ENCODE measurements around the gene RPS19BP1. TPM values are rescaled to one million over a fixed set of nuclear protein-coding genes. Genes with fewer than 3 reads are reported as not detected.
A peak's percentile ranks its signal among the peaks of the same experiment; 100 is the strongest.
"Not testable (repeated sequence)": the region's sequence is repeated elsewhere in the genome, so short reads cannot be mapped to it uniquely, and the experiment has no call there.

RPS19BP1 gene
- total RNA-seq, 1 donor from 2014 or later = 67.7 TPM

DNA sequence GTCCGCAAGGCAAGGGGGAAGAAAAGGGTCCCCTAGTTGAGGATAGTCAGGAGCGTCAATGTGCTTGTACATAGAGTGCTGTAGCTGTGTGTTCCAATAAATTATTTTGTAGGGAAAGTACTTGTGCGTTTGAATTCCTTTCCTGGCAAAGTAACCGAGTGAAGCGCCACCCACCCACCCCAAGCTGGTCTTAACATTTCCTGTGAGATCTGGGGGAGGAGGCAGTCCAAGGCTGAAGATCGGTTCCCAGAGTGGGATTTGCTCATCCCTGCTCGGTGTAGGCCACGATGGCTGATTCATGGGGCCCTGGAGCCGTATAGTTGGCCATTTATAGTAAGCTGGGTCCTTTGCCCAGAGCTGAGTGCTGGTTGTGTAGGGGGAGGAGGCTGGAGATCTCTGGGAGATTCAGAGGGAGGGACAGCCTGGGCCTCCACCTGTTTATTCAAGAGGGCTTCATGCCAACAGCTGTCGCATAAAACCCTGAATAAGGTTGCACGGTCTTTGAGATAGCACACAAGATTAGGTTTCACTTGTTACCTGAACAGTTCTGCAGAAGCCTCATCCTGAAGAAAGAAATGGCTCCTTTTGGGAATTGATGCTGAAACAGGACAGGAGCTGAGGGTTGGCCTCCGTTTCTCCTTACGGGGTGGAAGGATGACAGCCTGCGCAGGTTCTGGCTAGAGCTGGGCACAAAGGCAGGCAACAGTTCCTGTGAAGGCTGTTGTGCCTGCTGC lies 9.8 kb downstream of the RPS19BP1 start:
- H3K4me1 Mint-ChIP-seq = peaks cover 71% of the 10 kb centered on the region
- ChIA-PET POLR2A (interaction anchor here (0.6 to 3.9 kb wide), 15 partner anchors 9 to 768 kb away, joined by 3 to 19 read pairs (median 4); partner anchors contain the start of genes MIEF1, RPL3 and RPS19BP1), CTCF (interaction anchor here (0.8 to 1.0 kb wide), 2 partner anchors 86 to 514 kb away, joined by 3 read pairs; no protein-coding TSS in a partner anchor)
- intact Hi-C loops (cut with micrococcal nuclease) = no loop called here
- peak overlapping the region; percentile 91 for H3K4me3 Mint-ChIP-seq
- ATAC-seq (ENCODE audit: low read depth) (no peak), DNase-seq (no peak)
- peaks cover 2% of the 10 kb centered on the region for H3K27me3 Mint-ChIP-seq
- TF ChIP-seq, protein P1, sequence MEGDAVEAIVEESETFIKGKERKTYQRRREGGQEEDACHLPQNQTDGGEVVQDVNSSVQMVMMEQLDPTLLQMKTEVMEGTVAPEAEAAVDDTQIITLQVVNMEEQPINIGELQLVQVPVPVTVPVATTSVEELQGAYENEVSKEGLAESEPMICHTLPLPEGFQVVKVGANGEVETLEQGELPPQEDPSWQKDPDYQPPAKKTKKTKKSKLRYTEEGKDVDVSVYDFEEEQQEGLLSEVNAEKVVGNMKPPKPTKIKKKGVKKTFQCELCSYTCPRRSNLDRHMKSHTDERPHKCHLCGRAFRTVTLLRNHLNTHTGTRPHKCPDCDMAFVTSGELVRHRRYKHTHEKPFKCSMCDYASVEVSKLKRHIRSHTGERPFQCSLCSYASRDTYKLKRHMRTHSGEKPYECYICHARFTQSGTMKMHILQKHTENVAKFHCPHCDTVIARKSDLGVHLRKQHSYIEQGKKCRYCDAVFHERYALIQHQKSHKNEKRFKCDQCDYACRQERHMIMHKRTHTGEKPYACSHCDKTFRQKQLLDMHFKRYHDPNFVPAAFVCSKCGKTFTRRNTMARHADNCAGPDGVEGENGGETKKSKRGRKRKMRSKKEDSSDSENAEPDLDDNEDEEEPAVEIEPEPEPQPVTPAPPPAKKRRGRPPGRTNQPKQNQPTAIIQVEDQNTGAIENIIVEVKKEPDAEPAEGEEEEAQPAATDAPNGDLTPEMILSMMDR (IDR thresholded peaks at IDR 0.05) = no peak
- H3K9me3 Mint-ChIP-seq = no peaks in the 10 kb centered on the region
- peak overlapping the region; percentile 98 for H3K27ac Mint-ChIP-seq
- H3K36me3 Mint-ChIP-seq (ENCODE audit: low read depth) = peaks cover 62% of the 10 kb centered on the region

DNA sequence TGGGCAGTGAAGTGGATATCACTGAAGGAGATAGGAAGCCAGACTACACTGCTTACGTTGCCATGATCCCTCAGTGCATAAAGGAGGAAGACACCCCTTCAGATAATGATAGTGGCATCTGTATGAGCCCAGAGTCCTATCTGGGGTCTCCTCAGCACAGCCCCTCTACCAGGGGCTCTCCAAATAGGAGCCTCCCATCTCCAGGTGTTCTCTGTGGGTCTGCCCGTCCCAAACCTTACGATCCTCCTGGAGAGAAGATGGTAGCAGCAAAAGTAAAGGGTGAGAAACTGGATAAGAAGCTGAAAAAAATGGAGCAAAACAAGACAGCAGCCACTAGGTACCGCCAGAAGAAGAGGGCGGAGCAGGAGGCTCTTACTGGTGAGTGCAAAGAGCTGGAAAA lies 10.5 kb downstream of the RPS19BP1 start:
- H3K4me1 Mint-ChIP-seq = peaks cover 65% of the 10 kb centered on the region
- POLR2A ChIA-PET = interaction anchor here (0.7 to 3.9 kb wide), 12 partner anchors 10 to 767 kb away, joined by 3 to 19 read pairs (median 4); partner anchors contain the start of genes MIEF1, RPL3 and RPS19BP1
- peak overlapping the region; percentile 91 for H3K4me3 Mint-ChIP-seq
- DNase-seq; CTCF ChIA-PET; intact Hi-C loops (cut with micrococcal nuclease); H3K9me3 Mint-ChIP-seq; H3K27me3 Mint-ChIP-seq; ATAC-seq (ENCODE audit: low read depth): not testable (repeated sequence)
- peaks cover 61% of the 10 kb centered on the region for H3K36me3 Mint-ChIP-seq (ENCODE audit: low read depth)
- peak overlapping the region; percentile 98 for H3K27ac Mint-ChIP-seq

DNA sequence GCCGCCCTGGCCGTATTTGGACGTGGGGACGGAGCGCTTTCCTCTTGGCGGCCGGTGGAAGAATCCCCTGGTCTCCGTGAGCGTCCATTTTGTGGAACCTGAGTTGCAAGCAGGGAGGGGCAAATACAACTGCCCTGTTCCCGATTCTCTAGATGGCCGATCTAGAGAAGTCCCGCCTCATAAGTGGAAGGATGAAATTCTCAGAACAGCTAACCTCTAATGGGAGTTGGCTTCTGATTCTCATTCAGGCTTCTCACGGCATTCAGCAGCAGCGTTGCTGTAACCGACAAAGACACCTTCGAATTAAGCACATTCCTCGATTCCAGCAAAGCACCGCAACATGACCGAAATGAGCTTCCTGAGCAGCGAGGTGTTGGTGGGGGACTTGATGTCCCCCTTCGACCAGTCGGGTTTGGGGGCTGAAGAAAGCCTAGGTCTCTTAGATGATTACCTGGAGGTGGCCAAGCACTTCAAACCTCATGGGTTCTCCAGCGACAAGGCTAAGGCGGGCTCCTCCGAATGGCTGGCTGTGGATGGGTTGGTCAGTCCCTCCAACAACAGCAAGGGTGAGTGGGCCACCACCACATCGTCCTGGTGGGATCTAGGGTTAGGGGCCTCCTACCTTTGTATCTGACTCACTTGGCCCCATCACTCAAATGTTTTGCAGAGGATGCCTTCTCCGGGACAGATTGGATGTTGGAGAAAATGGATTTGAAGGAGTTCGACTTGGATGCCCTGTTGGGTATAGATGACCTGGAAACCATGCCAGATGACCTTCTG lies 11.3 kb downstream of the RPS19BP1 start:
- CTCF ChIA-PET = interaction anchor here (2.2 kb wide), 1 partner anchor 8 kb away, joined by 22 read pairs; no protein-coding TSS in a partner anchor
- intact Hi-C loops (cut with micrococcal nuclease) = loop anchor here (2.0 kb wide), 3 partner anchors 74 to 1766 kb away; partner anchors contain the start of genes CBX7 and RANGAP1
- H3K4me1 Mint-ChIP-seq = peaks cover 60% of the 10 kb centered on the region

DNA sequence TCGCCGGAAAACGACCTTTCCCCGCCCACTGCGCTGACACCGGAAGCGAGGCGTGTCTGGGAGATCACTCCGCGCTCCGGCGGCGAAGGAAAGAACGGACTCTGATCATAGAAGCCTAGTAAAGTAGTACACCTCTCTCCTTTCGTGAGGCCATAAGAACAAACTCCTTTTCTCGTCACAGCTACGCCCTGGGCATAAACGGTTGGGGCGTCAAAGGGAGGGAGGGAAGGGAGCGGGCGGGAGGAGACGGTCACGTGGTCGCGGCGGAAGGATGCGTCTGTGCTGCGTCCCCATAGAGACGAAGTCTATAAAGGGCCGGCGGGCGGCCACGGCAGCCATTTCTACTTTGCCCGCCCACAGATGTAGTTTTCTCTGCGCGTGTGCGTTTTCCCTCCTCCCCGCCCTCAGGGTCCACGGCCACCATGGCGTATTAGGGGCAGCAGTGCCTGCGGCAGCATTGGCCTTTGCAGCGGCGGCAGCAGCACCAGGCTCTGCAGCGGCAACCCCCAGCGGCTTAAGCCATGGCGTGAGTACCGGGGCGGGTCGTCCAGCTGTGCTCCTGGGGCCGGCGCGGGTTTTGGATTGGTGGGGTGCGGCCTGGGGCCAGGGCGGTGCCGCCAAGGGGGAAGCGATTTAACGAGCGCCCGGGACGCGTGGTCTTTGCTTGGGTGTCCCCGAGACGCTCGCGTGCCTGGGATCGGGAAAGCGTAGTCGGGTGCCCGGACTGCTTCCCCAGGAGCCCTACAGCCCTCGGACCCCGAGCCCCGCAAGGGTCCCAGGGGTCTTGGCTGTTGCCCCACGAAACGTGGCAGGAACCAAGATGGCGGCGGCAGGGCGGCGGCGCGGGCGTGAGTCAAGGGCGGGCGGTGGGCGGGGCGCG lies 12.1 kb downstream of the RPS19BP1 start, which contains the start of gene ATF4:
TSS of gene ATF4 (plus strand) at position 337 of the 880 bp plus-strand sequence. CDS start 884 bp downstream, outside the sequence.
- TF ChIP-seq, protein P1 (IDR thresholded peaks at IDR 0.05) = no peak
- peak within 1 kb of the TSS; percentile 98 for H3K27ac Mint-ChIP-seq
- peak; percentile 56 for ATAC-seq (ENCODE audit: low read depth)
- peaks cover 60% of the 10 kb centered on the region for H3K4me1 Mint-ChIP-seq
- intact Hi-C loops (cut with micrococcal nuclease) = loop anchor here (1.0 to 2.0 kb wide), 8 partner anchors 12 to 1766 kb away; partner anchors contain the start of genes CBX7, MIEF1, RANGAP1 and RPL3
- ChIA-PET POLR2A (interaction anchor here (0.6 to 2.7 kb wide), 64 partner anchors 10 to 1862 kb away, joined by 3 to 111 read pairs (median 4); partner anchors contain the start of genes ANKRD54, C22orf23, CBX7 and GTPBP1), CTCF (interaction anchor here (0.6 to 2.2 kb wide), 10 partner anchors 9 to 523 kb away, joined by 3 to 22 read pairs (median 4); partner anchors contain the start of genes MIEF1 and TAB1)
- peaks cover 2% of the 10 kb centered on the region for H3K27me3 Mint-ChIP-seq
- peaks cover 65% of the 10 kb centered on the region for H3K36me3 Mint-ChIP-seq (ENCODE audit: low read depth)
- DNase-seq = peak; percentile 88
- H3K4me3 Mint-ChIP-seq = peak within 1 kb of the TSS; percentile 91
- no peaks in the 10 kb centered on the region for H3K9me3 Mint-ChIP-seq

More for the DNA sequence above, 11.3 kb downstream of the RPS19BP1 start:
- ATAC-seq (ENCODE audit: low read depth); H3K9me3 Mint-ChIP-seq; DNase-seq; H3K27me3 Mint-ChIP-seq: not testable (repeated sequence)
- H3K4me3 Mint-ChIP-seq = peak overlapping the region; percentile 91
- POLR2A ChIA-PET = interaction anchor here (0.7 to 2.7 kb wide), 19 partner anchors 9 to 1863 kb away, joined by 3 to 111 read pairs (median 8); partner anchors contain the start of genes CBX7, MIEF1, PDXP and RPL3
- peaks cover 62% of the 10 kb centered on the region for H3K36me3 Mint-ChIP-seq (ENCODE audit: low read depth)
- H3K27ac Mint-ChIP-seq = peak overlapping the region; percentile 98

DNA sequence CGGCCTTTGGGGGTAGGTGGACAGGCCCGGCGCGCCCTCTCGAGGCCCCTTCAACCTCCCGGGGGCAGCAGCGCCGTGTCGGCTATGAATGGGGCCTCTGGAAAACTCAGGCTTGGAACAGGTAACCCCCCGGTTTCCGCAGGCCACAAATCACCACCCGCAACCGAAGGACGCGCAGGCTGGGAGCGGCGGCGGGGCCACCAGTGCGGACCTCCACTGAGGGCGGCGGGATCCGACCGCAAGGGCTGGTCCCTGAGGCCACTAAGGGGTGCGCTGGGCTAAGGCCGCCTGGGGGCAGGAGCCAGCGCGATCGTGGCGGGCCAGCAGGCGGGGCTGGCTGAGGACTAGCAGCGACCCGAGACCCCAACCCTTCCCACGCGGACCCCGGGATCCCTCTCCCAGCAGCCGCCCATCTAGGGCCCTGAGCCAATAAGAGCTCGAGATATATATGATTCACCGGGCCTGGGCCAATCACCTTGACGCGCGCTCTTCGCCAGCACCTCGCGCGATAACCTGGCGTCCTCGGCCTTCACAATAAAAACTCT lies 12.8 kb downstream of the RPS19BP1 start:
- no peaks in the 10 kb centered on the region for H3K9me3 Mint-ChIP-seq
- ChIA-PET CTCF (interaction anchor here (0.6 to 2.2 kb wide), 10 partner anchors 10 to 524 kb away, joined by 3 to 22 read pairs (median 4); partner anchors contain the start of genes MIEF1 and TAB1), POLR2A (interaction anchor here (0.6 to 2.7 kb wide), 61 partner anchors 9 to 1862 kb away, joined by 3 to 111 read pairs (median 5); partner anchors contain the start of genes ANKRD54, C22orf23, CBX7 and GTPBP1)
- intact Hi-C loops (cut with micrococcal nuclease) = loop anchor here (1.0 to 2.0 kb wide), 9 partner anchors 13 to 1767 kb away; partner anchors contain the start of genes CBX7, MIEF1, RANGAP1 and RPL3
- peak overlapping the region; percentile 98 for H3K27ac Mint-ChIP-seq
- TF ChIP-seq, protein P1 (IDR thresholded peaks at IDR 0.05) = no peak
- H3K36me3 Mint-ChIP-seq (ENCODE audit: low read depth) = peaks cover 65% of the 10 kb centered on the region
- peak; percentile 86 for DNase-seq
- peak overlapping the region; percentile 91 for H3K4me3 Mint-ChIP-seq
- peak; percentile 91 for ATAC-seq (ENCODE audit: low read depth)
- peaks cover 2% of the 10 kb centered on the region for H3K27me3 Mint-ChIP-seq
- H3K4me1 Mint-ChIP-seq = peaks cover 55% of the 10 kb centered on the region

Measured in activated B cell treated with CpG ODN at 0.5 μM for 24 hours (primary cell).